Activated CD8-positive, alpha-beta memory T cell treated with anti-CD3 and anti-CD28 coated beads, Interleukin-2, amount 50 U/mL, for 24 hours (primary cell): ENCODE measurements around the gene MUTYH.
"Not testable (repeated sequence)": the region's sequence is repeated elsewhere in the genome, so short reads cannot be mapped to it uniquely, and the experiment has no call there.

Experiments used
- DNase-seq: peaks from one replicate; pipeline ENCODE4 v3.0.0-alpha.2; 2020; ENCODE audit errors: extremely low read depth

Gene MUTYH

DNA sequence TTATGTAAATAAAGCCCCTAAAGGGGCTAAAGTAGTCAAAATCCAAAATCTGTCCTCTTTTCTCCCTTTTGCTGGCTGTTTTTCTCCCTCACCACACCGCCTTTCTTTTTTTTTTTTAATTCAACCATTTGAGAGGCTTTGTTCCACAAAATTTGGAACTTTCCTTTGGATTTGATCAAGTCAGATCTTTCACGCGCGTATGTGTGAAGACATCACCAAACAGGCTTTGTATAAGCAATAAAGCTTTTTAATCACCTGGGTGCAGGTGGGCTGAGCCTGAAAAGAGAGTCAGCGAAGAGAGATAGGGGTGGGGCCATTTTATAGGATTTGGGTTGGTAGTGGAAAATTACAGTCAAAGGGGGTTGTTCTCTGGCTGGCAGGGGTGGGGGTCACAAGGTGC lies 18.8 kb downstream of the MUTYH start:
- DNase-seq: no peak

DNA sequence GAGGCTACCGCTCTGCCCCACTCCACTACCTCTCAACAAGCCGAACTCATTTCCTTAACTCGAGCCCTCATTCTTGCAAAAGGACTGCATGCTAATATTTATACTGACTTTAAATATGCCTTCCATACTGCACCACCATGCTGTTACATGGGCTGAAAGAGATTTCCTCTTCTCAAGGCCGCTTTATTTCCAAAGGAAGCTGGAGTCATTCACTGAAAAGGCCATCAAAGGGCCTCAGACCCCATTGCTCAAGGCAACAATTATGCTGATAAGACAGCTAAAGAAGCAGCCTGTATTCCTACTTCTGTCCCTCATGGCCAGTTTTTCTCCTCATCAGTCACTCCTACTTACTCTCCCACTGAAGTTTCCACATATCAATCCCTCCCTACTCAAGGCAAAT lies 20.5 kb downstream of the MUTYH start:
- DNase-seq: no peak

GRCh38 chr1:45317166-45317565 lies 23.1 kb downstream of the MUTYH start:
- DNase-seq: no peak

- DNase-seq: no peak
Measured at GRCh38 chr1:45314266-45314665, 26.0 kb downstream of the MUTYH start.

DNA sequence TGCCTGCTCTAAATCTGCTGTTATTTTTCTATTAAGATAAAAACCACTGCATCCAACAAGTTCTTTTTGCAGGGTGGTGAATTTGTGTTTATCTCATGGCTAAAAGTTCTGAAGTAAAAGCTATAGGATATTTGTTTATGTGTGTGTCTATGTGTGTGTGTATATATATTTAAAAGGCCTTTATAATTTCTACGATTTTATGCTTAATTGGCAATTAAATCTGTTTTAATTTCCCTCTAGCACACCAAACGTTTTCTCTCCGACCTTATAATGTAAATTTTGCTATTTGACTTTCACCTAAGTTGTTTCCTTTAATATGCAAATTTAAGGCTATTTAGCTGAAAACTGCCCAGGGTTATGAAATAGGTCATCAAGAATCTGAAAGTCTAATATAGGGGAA lies 33.3 kb downstream of the MUTYH start:
- no peak for DNase-seq

DNA sequence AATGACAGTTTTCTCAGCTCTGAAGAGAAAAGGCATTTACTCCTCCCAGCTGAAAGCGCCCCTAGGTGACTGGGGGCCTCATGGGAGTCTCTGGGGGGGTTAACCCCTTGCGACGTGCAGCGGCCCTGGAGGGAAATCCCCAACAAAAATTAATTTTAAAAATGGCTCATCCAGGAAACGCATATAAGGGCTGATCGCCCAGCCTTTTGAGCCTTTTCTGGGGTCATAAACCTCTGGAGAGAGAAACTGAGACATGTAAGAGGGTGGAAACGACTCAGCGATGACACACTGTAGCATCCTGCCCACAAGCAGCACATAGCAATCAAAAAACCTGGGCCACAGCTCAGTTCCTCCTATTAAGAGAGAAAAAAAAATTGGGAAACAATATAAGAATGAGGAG lies 33.9 kb downstream of the MUTYH start:
- no peak for DNase-seq

DNA sequence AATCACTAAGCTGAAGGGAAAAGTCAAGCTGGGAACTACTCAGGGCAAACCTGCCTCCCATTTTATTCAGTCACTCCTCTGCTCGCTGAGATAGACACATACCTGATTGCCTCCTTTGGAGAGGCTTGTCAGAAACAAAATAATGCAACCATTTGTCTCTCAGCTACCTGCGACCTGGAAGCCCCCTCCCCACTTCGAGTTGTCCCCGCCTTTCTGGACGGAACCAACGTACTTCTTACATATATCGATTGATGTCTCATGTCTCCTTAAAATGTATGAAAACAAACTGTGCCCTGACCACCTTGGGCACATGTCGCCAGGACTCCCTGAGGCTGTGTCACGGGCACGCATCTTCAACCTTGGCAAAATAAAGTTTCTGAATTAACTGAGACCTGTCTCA lies 35.0 kb downstream of the MUTYH start:
- DNase-seq: no peak

DNA sequence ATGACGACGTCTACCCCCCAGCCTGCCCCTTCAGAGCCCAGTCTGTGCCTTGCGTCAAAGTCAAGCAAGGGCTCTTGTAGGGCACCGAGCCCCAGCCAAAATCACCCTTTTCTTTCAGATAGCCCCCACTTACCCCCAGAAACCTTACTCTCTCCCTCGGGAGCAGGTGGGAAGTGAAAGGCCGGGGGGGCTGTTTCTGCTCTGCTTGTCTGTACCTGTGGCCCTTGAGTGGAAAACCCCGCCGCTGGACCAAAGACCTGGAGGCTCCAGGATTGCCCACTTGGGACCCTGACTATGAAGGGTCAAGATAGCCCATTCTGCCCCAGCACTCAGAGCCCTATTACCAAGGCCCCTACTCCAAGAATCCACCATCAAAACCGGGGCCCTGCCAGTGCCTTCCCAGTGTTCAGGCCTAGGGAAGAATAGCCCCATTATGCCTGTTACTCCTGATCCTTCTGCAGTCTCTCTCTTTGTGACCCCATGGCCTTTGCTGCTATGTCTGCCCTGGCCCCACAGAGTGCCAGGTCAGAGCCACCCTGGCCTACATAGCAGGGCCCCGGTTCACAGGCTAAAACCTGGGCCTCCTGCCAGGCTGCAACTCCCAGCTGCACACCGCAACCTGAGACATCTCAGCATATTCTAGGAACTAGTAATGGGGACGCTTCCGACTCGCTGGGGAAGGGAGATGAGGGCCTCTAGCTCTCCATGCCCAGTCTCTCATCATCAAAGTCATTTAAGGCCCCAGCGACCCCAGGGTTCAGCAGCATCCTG lies 35.7 kb downstream of the MUTYH start:
- DNase-seq: no peak

GRCh38 chr1:45303520-45304310 lies 36.5 kb downstream of the MUTYH start:
- peak; percentile 97 for DNase-seq

- no peak for DNase-seq
Measured at GRCh38 chr1:45302505-45303150, 37.6 kb downstream of the MUTYH start.

- DNase-seq: no peak
Measured at GRCh38 chr1:45300669-45300997, 39.6 kb downstream of the MUTYH start.

- no peak for DNase-seq
Measured at GRCh38 chr1:45299981-45300668, 40.1 kb downstream of the MUTYH start.

- DNase-seq: no peak
Measured at GRCh38 chr1:45299296-45299695, 40.9 kb downstream of the MUTYH start.

- DNase-seq: no peak
Measured at GRCh38 chr1:45297666-45298356, 42.4 kb downstream of the MUTYH start.

DNA sequence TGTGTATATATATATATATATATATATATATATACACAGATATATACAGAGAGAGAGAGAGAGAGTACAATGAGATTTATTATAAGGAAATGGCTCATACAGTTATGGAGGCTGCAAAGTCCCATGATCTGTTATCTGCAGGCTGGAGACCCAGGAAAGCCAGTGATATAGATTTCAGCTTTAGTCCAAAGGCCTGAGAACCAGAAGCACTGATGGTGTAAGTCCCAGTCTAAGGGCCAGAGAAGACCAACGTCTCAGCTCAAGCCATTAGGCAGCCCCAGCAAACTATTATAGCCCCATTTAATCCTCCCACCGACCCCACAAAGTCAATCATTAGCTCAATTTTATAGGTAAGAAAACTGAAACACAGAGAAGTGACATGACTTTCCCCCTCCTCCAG lies 48.5 kb downstream of the MUTYH start:
- DNase-seq: no peak

DNA sequence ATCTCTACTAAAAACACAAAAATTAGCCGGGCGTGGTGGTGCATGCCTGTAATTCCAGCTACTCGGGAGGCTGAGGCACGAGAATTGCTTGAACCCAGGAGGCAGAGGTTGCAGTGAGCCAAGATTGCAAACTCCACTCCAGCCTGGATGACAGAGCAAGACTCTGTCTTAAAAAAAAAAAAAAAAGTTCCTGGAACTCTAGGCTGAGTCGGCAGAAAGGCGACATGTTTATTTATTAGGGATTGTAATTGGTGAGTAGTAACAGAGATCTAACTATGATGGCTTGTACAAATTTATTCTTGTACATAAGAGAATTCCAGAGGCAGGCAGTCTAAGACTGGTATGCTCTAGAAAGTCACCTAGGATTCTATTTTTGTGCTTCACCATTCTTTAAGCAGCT lies 49.2 kb downstream of the MUTYH start:
- not testable (repeated sequence) for DNase-seq

DNA sequence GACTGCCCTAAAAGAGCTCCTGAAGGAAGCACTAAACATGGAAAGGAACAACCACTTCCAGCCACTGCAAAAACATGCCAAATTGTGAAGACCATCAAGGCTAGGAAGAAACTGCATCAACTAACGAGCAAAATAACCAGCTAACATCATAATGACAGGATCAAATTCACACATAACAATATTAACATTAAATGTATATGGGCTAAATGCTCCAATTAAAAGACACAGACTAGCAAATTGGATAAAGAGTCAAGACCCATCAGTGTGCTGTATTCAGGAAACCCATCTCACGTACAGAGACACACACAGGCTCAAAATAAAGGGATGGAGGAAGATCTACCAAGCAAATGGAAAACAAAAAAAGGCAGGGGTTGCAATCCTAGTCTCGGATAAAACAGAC lies 53.7 kb downstream of the MUTYH start:
- not testable (repeated sequence) for DNase-seq

DNA sequence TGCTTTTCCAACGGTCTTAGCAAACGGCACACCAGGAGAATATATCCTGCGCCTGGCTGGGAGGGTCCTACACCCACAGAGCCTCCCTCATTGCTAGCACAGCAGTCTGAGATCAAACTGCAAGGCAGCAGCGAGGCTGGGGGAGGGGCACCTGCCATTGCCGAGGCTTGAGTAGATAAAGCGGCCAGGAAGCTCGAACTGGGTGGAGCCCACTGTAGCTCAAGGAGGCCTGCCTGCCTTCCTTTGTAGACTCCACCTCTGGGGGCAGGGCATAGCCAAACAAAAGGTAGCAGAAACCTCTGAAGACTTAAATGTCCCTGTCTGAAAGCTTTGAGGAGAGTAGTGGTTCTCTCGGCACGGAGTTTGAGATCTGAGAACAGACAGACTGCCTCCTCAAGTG lies 55.4 kb downstream of the MUTYH start:
- not testable (repeated sequence) for DNase-seq

- no peak for DNase-seq
Measured at GRCh38 chr1:45282351-45282750, 57.9 kb downstream of the MUTYH start.
